Neural cell (in vitro differentiated cells): ENCODE measurements around the gene CRHBP.

Experiments used
- CTCF ChIP-seq: fragments of 450-650 bp; IDR thresholded peaks from 2 replicates; pipeline ENCODE4 v1.5.1; 2014; ENCODE audit warnings: antibody characterized with exemption, mild to moderate bottlenecking, moderate library complexity; ENCODE audit not compliant: poor library complexity, severe bottlenecking
- EP300 ChIP-seq: fragments of 450-650 bp; conservative IDR thresholded peaks from 2 replicates; pipeline ENCODE4 v1.6.1; 2014; ENCODE audit warnings: antibody characterized with exemption, mild to moderate bottlenecking, moderate library complexity; ENCODE audit not compliant: poor library complexity, severe bottlenecking
- EZH2 ChIP-seq: fragments of 200-600, 300-800 bp; shearing (Covaris generic), sonication (generic); IDR thresholded peaks from 2 replicates; pipeline ENCODE4 v1.6.1; 2014; ENCODE audit warnings: antibody characterized with exemption, low read length, borderline replicate concordance, mild to moderate bottlenecking; ENCODE audit not compliant: insufficient read depth, poor library complexity, severe bottlenecking
- MXI1 ChIP-seq: fragments of 450-650 bp; conservative IDR thresholded peaks from 2 replicates; pipeline ENCODE4 v1.6.1; 2014; ENCODE audit warnings: antibody characterized with exemption, mild to moderate bottlenecking; ENCODE audit not compliant: poor library complexity, severe bottlenecking
- POLR2AphosphoS5 ChIP-seq: IDR thresholded peaks from 2 replicates; pipeline ENCODE4 v1.6.1; 2012
- SMC3 ChIP-seq: fragments of 450-650 bp; conservative IDR thresholded peaks from 2 replicates; pipeline ENCODE4 v1.6.1; 2014; ENCODE audit warnings: antibody characterized with exemption, mild to moderate bottlenecking, moderate library complexity; ENCODE audit not compliant: poor library complexity
- TAF1 ChIP-seq: IDR thresholded peaks from 2 replicates; pipeline ENCODE4 v1.6.1; 2012; ENCODE audit warnings: low read depth
- TF ChIP-seq, protein P1 (sequence below): IDR thresholded peaks from 2 replicates; pipeline ENCODE4 v1.6.1; 2012; ENCODE audit warnings: borderline replicate concordance

- no peak for TF ChIP-seq CTCF
- no peak for TF ChIP-seq TAF1
- no peak for TF ChIP-seq EZH2
- TF ChIP-seq POLR2AphosphoS5: no peak
- TF ChIP-seq, protein P1, sequence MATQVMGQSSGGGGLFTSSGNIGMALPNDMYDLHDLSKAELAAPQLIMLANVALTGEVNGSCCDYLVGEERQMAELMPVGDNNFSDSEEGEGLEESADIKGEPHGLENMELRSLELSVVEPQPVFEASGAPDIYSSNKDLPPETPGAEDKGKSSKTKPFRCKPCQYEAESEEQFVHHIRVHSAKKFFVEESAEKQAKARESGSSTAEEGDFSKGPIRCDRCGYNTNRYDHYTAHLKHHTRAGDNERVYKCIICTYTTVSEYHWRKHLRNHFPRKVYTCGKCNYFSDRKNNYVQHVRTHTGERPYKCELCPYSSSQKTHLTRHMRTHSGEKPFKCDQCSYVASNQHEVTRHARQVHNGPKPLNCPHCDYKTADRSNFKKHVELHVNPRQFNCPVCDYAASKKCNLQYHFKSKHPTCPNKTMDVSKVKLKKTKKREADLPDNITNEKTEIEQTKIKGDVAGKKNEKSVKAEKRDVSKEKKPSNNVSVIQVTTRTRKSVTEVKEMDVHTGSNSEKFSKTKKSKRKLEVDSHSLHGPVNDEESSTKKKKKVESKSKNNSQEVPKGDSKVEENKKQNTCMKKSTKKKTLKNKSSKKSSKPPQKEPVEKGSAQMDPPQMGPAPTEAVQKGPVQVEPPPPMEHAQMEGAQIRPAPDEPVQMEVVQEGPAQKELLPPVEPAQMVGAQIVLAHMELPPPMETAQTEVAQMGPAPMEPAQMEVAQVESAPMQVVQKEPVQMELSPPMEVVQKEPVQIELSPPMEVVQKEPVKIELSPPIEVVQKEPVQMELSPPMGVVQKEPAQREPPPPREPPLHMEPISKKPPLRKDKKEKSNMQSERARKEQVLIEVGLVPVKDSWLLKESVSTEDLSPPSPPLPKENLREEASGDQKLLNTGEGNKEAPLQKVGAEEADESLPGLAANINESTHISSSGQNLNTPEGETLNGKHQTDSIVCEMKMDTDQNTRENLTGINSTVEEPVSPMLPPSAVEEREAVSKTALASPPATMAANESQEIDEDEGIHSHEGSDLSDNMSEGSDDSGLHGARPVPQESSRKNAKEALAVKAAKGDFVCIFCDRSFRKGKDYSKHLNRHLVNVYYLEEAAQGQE: no peak
- no peak for TF ChIP-seq EP300
- no peak for TF ChIP-seq SMC3
- no peak for TF ChIP-seq MXI1
These were observed 26.3 kb upstream of the CRHBP start for GRCh38 chr5:76926329-76927105.
